ENCODE results near the gene FAM156A.
"Not testable (repeated sequence)": the region's sequence is repeated elsewhere in the genome, so short reads cannot be mapped to it uniquely, and the experiment has no call there.

The FAM156A gene, protein sequence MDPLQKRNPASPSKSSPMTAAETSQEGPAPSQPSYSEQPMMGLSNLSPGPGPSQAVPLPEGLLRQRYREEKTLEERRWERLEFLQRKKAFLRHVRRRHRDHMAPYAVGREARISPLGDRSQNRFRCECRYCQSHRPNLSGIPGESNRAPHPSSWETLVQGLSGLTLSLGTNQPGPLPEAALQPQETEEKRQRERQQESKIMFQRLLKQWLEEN

GRCh38 chrX:52958113-52958959 lies at the start of gene FAM156A:
FAM156A (minus strand) TSS chrX:52958518; CDS start chrX:52948588, 9,930 bp downstream.
- not testable (repeated sequence) for H3K4me3 ChIP-seq (ENCODE audit: low read depth, low read length)

DNA sequence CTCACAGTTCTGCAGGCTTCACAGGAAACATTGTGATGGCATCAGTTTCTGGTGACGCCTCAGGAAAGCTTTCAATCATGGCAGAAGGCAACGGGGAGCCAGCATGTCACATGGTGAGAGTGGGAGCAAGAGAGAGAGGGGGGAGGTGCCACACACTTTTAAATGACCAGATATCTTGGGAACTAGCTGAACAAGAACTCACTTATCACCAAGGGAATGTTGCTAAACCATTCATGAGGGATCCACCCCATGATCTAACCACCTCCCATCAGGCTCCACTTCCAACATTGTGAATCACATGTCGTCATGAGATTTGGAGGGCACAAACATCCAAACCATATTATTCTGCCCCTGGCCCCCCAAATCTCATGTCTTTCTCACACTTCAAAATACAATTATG lies 47.0 kb upstream of the FAM156A start:
- no peak overlapping the region for H3K4me3 ChIP-seq (ENCODE audit: low read depth, low read length)
- TF ChIP-seq, protein P1, sequence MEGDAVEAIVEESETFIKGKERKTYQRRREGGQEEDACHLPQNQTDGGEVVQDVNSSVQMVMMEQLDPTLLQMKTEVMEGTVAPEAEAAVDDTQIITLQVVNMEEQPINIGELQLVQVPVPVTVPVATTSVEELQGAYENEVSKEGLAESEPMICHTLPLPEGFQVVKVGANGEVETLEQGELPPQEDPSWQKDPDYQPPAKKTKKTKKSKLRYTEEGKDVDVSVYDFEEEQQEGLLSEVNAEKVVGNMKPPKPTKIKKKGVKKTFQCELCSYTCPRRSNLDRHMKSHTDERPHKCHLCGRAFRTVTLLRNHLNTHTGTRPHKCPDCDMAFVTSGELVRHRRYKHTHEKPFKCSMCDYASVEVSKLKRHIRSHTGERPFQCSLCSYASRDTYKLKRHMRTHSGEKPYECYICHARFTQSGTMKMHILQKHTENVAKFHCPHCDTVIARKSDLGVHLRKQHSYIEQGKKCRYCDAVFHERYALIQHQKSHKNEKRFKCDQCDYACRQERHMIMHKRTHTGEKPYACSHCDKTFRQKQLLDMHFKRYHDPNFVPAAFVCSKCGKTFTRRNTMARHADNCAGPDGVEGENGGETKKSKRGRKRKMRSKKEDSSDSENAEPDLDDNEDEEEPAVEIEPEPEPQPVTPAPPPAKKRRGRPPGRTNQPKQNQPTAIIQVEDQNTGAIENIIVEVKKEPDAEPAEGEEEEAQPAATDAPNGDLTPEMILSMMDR (IDR thresholded peaks at IDR 0.05; ENCODE audit: borderline replicate concordance, insufficient read depth, low read depth, low read length): no peak

DNA sequence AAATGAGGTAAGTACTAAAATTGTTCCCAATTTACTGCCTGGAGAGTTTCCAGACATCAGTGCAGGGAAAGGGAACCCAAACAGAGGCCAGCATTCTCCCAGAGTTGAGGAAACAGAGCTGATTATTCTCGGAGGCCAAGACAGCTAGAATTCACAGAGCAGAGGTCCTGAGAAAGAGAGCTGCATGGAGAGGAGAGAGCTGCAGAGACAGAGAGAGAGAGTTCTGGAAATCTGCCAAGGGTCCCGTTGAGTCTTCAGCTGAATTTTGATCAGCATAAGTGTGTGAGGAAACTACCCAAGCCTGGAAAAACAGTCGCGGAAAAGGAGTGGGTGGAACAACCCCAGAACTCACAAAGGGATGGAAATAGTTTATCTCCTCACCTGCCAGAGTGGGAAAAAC lies 46.5 kb upstream of the FAM156A start:
- no peak overlapping the region for H3K4me3 ChIP-seq (ENCODE audit: low read depth, low read length)

DNA sequence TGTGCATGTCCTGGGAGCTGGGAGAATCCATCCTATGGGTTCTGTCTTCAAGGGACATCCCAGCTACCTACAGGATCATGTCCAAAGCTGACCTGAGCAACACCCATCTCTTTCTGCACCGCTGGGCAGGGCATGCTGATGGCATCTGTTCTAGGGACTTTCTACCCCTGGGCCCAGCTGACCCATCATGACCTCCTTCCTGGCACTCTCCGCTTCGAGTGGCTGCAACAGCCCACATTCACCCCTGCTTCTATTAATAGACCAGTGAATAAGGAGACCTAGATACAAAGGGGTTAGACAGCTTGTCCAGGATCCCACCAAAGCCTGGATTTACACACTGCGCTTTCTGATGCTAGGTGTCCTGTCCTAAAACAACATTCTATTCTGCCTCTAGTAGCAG lies 45.7 kb upstream of the FAM156A start:
- TF ChIP-seq, protein P1 (IDR thresholded peaks at IDR 0.05; ENCODE audit: borderline replicate concordance, insufficient read depth, low read depth, low read length): no peak
- H3K4me3 ChIP-seq (ENCODE audit: low read depth, low read length): no peak overlapping the region

More for the DNA sequence above, 46.5 kb upstream of the FAM156A start:
- TF ChIP-seq, protein P1 (IDR thresholded peaks at IDR 0.05; ENCODE audit: borderline replicate concordance, insufficient read depth, low read depth, low read length): no peak

- H3K4me3 ChIP-seq (ENCODE audit: low read depth, low read length): no peak overlapping the region
- TF ChIP-seq, protein P1 (IDR thresholded peaks at IDR 0.05; ENCODE audit: borderline replicate concordance, insufficient read depth, low read depth, low read length): no peak
Measured at GRCh38 chrX:53003111-53003510, 44.8 kb upstream of the FAM156A start.

DNA sequence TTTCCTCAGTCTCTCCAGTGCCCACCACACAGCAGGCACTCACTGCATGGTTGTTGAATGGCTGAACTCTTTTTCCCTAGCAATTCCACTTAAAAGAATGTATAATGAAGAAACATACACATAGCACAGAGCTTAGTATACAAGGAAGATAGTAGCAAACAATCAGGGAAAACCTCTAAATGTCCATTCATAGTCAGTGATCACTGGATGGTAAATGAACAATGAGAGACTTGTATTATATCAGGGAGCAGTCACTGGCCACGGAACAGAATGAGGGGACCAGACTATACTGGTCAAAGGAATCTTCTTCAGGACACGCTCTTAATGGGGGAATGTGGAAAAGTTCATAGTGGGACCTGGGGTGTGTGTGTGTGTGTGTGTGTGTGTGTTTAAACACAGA lies 43.6 kb upstream of the FAM156A start:
- TF ChIP-seq, protein P1 (IDR thresholded peaks at IDR 0.05; ENCODE audit: borderline replicate concordance, insufficient read depth, low read depth, low read length): no peak
- no peak overlapping the region for H3K4me3 ChIP-seq (ENCODE audit: low read depth, low read length)

DNA sequence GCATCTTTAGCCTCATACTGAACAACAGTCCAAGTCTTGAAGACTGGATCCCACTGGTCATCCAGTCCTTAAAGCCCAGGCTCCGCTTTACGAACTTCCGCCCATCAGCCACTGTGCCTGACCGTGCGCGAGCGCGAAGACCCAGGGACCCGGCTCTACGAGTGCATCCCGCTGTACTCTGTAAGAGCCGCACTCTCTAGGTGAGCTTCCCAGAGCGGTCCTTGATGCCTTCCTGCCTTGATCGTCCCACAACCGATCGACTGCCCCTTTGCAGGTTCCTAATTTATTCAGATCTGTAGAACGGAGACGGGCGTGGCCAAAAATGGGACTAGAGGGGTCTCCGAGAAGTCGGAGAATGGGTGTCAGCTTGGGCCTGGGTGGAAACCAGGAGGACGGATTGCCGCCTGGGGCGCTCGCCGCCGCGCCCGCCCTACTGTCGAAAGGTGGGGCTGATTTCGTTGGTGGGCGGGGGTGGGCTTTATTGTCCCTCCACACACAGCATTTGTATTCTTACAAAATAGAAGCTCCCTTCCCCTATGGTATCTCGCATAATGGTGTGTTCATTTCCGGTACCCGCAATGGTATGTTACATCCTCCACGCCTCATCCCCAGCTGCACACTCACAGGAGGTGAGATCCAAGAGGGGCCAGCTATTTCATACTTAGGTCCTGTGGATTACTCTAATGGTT lies 42.3 kb upstream of the FAM156A start:
- no peak overlapping the region for H3K4me3 ChIP-seq (ENCODE audit: low read depth, low read length)
- TF ChIP-seq, protein P1 (IDR thresholded peaks at IDR 0.05; ENCODE audit: borderline replicate concordance, insufficient read depth, low read depth, low read length): no peak

All from GM12875 (cell line).